Neuronal stem cell (in vitro differentiated cells): ENCODE data around the gene FLT1.

ENCODE experiments used
- DNase-seq: peaks from one replicate; pipeline ENCODE4 v3.0.0-alpha.2; 2013; ENCODE audit warnings: low spot score
- H2AFZ ChIP-seq: one replicate; pipeline ENCODE4 v1.6.1; 2013; ENCODE audit warnings: mild to moderate bottlenecking, low read length, inconsistent platforms
- H2AK5ac ChIP-seq: 2 replicates; pipeline ENCODE4 v1.6.1; 2013; ENCODE audit warnings: low read depth, mild to moderate bottlenecking, inconsistent platforms, low read length, moderate library complexity, mixed read lengths
- H2BK120ac ChIP-seq: 2 replicates; pipeline ENCODE4 v1.6.1; 2013; ENCODE audit warnings: low read depth, mild to moderate bottlenecking, inconsistent platforms, low read length, moderate library complexity, mixed read lengths
- H2BK12ac ChIP-seq: one replicate; pipeline ENCODE4 v1.6.1; 2013; ENCODE audit warnings: low read length, inconsistent platforms
- H2BK15ac ChIP-seq: 2 replicates; pipeline ENCODE4 v1.6.1; 2013; ENCODE audit warnings: mild to moderate bottlenecking, low read length, inconsistent platforms, mixed read lengths
- H2BK5ac ChIP-seq: one replicate; pipeline ENCODE4 v1.6.1; 2013; ENCODE audit warnings: inconsistent platforms, mild to moderate bottlenecking, low read length, moderate library complexity
- H3K14ac ChIP-seq: one replicate; pipeline ENCODE4 v1.6.1; 2013; ENCODE audit warnings: low read length, inconsistent platforms
- H3K18ac ChIP-seq: 2 replicates; pipeline ENCODE4 v1.6.1; 2013; ENCODE audit warnings: low read length, inconsistent platforms
- H3K23ac ChIP-seq: 2 replicates; pipeline ENCODE4 v1.6.1; 2013; ENCODE audit warnings: low read depth, mild to moderate bottlenecking, mixed read lengths, low read length, inconsistent platforms; ENCODE audit not compliant: poor library complexity
- H3K27ac ChIP-seq: replicated peaks from 3 replicates; pipeline ENCODE4 v1.5.1; 2013; ENCODE audit warnings: low read length, inconsistent platforms
- H3K27me3 ChIP-seq, 3 experiments: 2 replicates each; pipeline ENCODE4 v1.6.1; 2013; ENCODE audit warnings: low read length in 3 of 3, mild to moderate bottlenecking in 2 of 3, inconsistent platforms in 1 of 3, low read depth in 1 of 3, mixed read lengths in 1 of 3, moderate library complexity in 1 of 3; ENCODE audit not compliant: control insufficient read depth in 3 of 3, insufficient read depth in 3 of 3
- H3K36me3 ChIP-seq, 2 donors: replicated peaks in 1 of 2; 2 replicates each; pipeline ENCODE4 v1.6.1; 2013; ENCODE audit warnings: low read length in 2 of 2; ENCODE audit not compliant: control insufficient read depth in 2 of 2, insufficient read depth in 2 of 2
- H3K4ac ChIP-seq: 2 replicates; pipeline ENCODE4 v1.6.1; 2013; ENCODE audit warnings: inconsistent platforms, mild to moderate bottlenecking, low read length, moderate library complexity
- H3K4me1 ChIP-seq, 2 donors: 1 replicate in 1 of 2; 2 replicates in 1 of 2; pipeline ENCODE4 v1.6.1; 2013; ENCODE audit warnings: low read length in 2 of 2, low read depth in 1 of 2; ENCODE audit not compliant: control insufficient read depth in 2 of 2, insufficient read depth in 1 of 2
- H3K4me2 ChIP-seq: one replicate; pipeline ENCODE4 v1.6.1; 2013; ENCODE audit warnings: mild to moderate bottlenecking, low read length, inconsistent platforms; ENCODE audit not compliant: insufficient read depth, poor library complexity, severe bottlenecking
- H3K4me3 ChIP-seq, 2 donors: 2 replicates each; pipeline ENCODE4 v1.5.1; 2013; ENCODE audit warnings: low read length in 2 of 2, mild to moderate bottlenecking in 2 of 2, inconsistent platforms in 1 of 2, moderate library complexity in 1 of 2
- H3K79me1 ChIP-seq: one replicate; pipeline ENCODE4 v1.6.1; 2013; ENCODE audit warnings: low read depth, mild to moderate bottlenecking, inconsistent platforms, low read length, moderate library complexity
- H3K9ac ChIP-seq: one replicate; pipeline ENCODE4 v1.6.1; 2013; ENCODE audit warnings: mild to moderate bottlenecking, low read depth, low read length, inconsistent platforms; ENCODE audit not compliant: poor library complexity
- H3K9me3 ChIP-seq, 2 donors: replicated peaks in 1 of 2; 2 replicates each; pipeline versions ENCODE3 to v1.6.1; 2013; ENCODE audit warnings: low read length in 2 of 2, mild to moderate bottlenecking in 2 of 2, inconsistent platforms in 1 of 2, low read depth in 1 of 2, mixed read lengths in 1 of 2, moderate library complexity in 1 of 2; ENCODE audit not compliant: control insufficient read depth in 2 of 2, insufficient read depth in 1 of 2
- H4K8ac ChIP-seq: one replicate; pipeline ENCODE4 v1.6.1; 2013; ENCODE audit warnings: low read depth, mild to moderate bottlenecking, inconsistent platforms, low read length, moderate library complexity
- H4K91ac ChIP-seq: one replicate; pipeline ENCODE4 v1.6.1; 2013; ENCODE audit warnings: low read length, low read depth, mild to moderate bottlenecking, inconsistent platforms; ENCODE audit not compliant: poor library complexity
- WGBS, 2 donors: extraction: QIAGEN DNeasy Blood & Tissue Kit; methylation state at CpG; one replicate each; pipeline ENCODE4 v1.1.7; 2013; ENCODE audit warnings: missing lambda C conversion rate in 2 of 2, mixed read lengths in 1 of 2; ENCODE audit not compliant: insufficient read length in 2 of 2, insufficient replicate concordance in 1 of 2; ENCODE audit errors: extremely low coverage in 2 of 2; 5-methylcytosine and 5-hydroxymethylcytosine counted together

FLT1 gene

DNA sequence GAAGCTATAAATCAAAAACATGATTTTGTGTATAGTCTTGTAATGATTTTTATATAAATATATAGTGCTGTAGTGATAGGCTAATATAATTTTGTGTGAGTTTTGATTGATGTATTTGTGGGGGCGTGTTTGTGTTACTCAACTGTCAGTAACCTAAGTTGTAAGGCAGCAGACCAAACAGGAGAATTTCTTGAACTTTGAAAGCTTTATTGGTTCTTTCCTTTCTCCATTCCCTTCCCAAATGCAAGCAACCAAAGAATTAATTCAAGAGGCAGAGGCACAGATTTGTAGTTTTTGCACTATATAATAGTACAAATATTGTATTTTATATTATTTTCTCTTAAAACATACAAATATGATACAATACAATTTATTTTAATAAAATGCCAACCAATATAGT is 109.6 kb downstream of the FLT1 start:
- WGBS, 2 donors, result 100% methylated on average over 1 of the region's 1 CpG; no CpG with 5 or more reads in 1 of the 2 donors
- no peak overlapping the region for H2AK5ac ChIP-seq
- no peak overlapping the region for H3K4ac ChIP-seq
- no peak overlapping the region for H4K91ac ChIP-seq
- no peak overlapping the region for H3K27ac ChIP-seq
- no peaks in the 10 kb centered on the region for H3K4me1 ChIP-seq
- H3K36me3 ChIP-seq, result no peaks in the 10 kb centered on the region
- peaks cover 0 to 8% (median 0%) of the 10 kb centered on the region in 3 experiments for H3K27me3 ChIP-seq
- H3K14ac ChIP-seq, result no peak overlapping the region
- no peak overlapping the region for H3K23ac ChIP-seq
- no peak overlapping the region for H2BK15ac ChIP-seq
- no peaks in the 10 kb centered on the region for H3K79me1 ChIP-seq
- no peak overlapping the region for H3K18ac ChIP-seq
- H2BK120ac ChIP-seq, result no peak overlapping the region
- H4K8ac ChIP-seq, result no peak overlapping the region
- H2BK5ac ChIP-seq, result no peak overlapping the region
- H2BK12ac ChIP-seq, result no peak overlapping the region
- no peak for DNase-seq
- no peaks in the 10 kb centered on the region for H3K9me3 ChIP-seq
- H3K9ac ChIP-seq, result no peak overlapping the region
- H3K4me2 ChIP-seq, result no peak overlapping the region
- H2AFZ ChIP-seq, result no peak overlapping the region
- no peak overlapping the region for H3K4me3 ChIP-seq

DNA sequence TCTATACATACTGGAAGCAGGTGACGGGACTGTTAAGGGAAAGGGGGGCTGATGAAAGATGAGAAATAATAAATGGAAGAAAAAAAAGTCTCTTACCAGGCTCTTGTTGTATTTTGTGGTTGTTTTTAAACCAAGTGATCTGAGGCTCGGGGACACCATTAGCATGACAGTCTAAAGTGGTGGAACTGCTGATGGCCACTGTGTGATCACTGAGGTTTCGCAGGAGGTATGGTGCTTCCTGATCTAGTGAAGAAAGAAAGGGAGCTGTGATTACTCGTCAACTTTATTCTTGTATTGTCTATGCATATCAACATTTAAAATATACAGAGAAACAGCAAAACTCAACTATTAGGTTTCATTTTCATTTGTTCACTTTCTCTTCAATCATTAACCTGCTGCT is 110.1 kb downstream of the FLT1 start:
- Histone ChIP-seq H3K4me3 (no peak overlapping the region), H3K23ac (no peak overlapping the region), H3K18ac (no peak overlapping the region), H3K14ac (no peak overlapping the region), H3K4me1 (no peaks in the 10 kb centered on the region), H3K36me3 (no peaks in the 10 kb centered on the region), H2BK5ac (no peak overlapping the region), H3K27me3 (peaks cover 0 to 5% (median 0%) of the 10 kb centered on the region in 3 experiments), H3K27ac (no peak overlapping the region), H4K91ac (no peak overlapping the region), H2BK15ac (no peak overlapping the region), H2AFZ (no peak overlapping the region), H3K9ac (no peak overlapping the region), H4K8ac (no peak overlapping the region), H2BK120ac (no peak overlapping the region), H2BK12ac (no peak overlapping the region), H2AK5ac (no peak overlapping the region), H3K4me2 (no peak overlapping the region), H3K4ac (no peak overlapping the region), H3K9me3 (no peaks in the 10 kb centered on the region), H3K79me1 (no peaks in the 10 kb centered on the region)
- no CpG with 5 or more reads among the region's 4 CpGs for WGBS, 2 donors
- DNase-seq, result no peak

DNA sequence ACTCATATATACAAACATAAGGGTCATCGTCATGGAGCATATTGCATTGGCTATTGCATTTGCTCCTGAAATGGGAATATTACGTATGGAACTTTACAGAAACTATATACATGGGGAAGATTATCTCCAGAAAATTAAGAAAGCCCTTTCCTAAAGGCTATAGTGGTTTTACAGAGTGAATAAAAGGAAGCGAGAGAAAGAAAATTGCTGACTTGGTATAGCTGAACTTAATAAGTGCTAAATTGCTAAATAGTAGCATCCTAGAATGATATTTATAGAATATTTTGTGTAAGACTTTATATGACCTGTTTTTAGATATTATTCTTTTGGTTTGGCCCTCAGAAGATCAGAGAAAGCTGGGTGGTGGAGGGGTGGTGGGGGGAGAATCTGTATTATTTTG is 114.6 kb downstream of the FLT1 start:
- DNase-seq, result no peak
- H3K27me3 ChIP-seq, result peaks cover 0 to 8% (median 0%) of the 10 kb centered on the region in 3 experiments
- no peak overlapping the region for H2BK5ac ChIP-seq
- no peak overlapping the region for H3K9ac ChIP-seq
- H2BK15ac ChIP-seq, result no peak overlapping the region
- no peak overlapping the region for H4K8ac ChIP-seq
- H4K91ac ChIP-seq, result no peak overlapping the region
- H3K4me1 ChIP-seq, result no peaks in the 10 kb centered on the region
- H3K36me3 ChIP-seq, result no peaks in the 10 kb centered on the region
- no peak overlapping the region for H3K27ac ChIP-seq
- H3K4me2 ChIP-seq, result no peak overlapping the region
- no peak overlapping the region for H3K23ac ChIP-seq
- no peak overlapping the region for H2BK120ac ChIP-seq
- no peaks in the 10 kb centered on the region for H3K9me3 ChIP-seq
- H3K18ac ChIP-seq, result no peak overlapping the region
- H3K79me1 ChIP-seq, result no peaks in the 10 kb centered on the region
- H2BK12ac ChIP-seq, result no peak overlapping the region
- H2AK5ac ChIP-seq, result no peak overlapping the region
- no CpG with 5 or more reads among the region's 3 CpGs for WGBS, 2 donors
- H2AFZ ChIP-seq, result no peak overlapping the region
- no peak overlapping the region for H3K4ac ChIP-seq
- no peak overlapping the region for H3K14ac ChIP-seq
- H3K4me3 ChIP-seq, result no peak overlapping the region

DNA sequence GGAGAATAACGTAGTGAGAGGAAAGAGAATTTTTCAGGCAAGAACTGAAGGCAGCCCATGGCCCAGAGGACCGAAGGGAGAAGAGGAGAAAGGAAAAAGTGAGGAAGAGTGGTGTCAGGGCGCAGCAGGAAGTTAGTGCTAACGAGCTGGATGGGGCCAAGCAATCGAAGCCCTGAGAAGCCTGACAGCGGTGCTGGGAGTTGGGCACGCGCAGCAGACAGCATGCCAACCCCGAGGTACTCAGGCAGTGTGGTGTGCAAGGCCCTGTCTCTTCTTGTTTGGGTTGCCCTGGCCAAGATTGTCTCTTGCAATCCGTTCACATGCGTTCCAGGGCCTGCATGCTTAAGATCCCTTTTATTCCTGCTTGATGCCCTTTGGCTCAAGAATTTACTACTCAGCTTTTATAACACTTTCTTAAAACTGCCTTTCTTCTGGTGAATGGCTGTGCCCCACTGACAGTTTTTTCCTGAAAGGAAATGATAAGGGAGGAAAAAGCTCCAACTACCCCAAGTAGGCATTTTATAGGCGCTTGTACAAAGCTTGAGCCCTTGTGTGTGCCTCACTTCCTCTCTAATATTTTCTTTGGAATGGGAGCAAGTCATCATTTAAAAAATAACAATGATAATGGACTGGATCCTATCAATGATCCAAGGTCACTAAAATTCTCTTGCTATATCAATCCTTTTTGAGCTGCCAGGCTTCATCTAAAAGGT is 115.4 kb downstream of the FLT1 start:
- Histone ChIP-seq H3K4me1 (no peaks in the 10 kb centered on the region), H3K27ac (no peak overlapping the region), H3K4me3 (no peak overlapping the region), H2BK12ac (no peak overlapping the region), H3K14ac (no peak overlapping the region), H4K8ac (no peak overlapping the region), H2BK15ac (no peak overlapping the region), H4K91ac (no peak overlapping the region), H3K36me3 (no peaks in the 10 kb centered on the region), H3K9ac (no peak overlapping the region), H2BK120ac (no peak overlapping the region), H3K79me1 (no peaks in the 10 kb centered on the region), H3K27me3 (peaks cover 0 to 8% (median 0%) of the 10 kb centered on the region in 3 experiments), H3K18ac (no peak overlapping the region), H2BK5ac (no peak overlapping the region), H3K4me2 (no peak overlapping the region), H3K23ac (no peak overlapping the region), H3K9me3 (no peaks in the 10 kb centered on the region), H2AK5ac (no peak overlapping the region), H2AFZ (no peak overlapping the region), H3K4ac (no peak overlapping the region)
- DNase-seq, result no peak
- no CpG with 5 or more reads among the region's 12 CpGs for WGBS, 2 donors
